ENCODE measurements around the gene TREH.

The TREH gene

GRCh38 chr11:118635642-118636041 is 43.8 kb downstream of the TREH start:
- TF ChIP-seq CTCF (IDR thresholded peaks at IDR 0.05; ENCODE audit: low read depth, low read length, missing control alignments): no peak
- no peak for DNase-seq (ENCODE audit: low read depth)
- H3K4me3 ChIP-seq (ENCODE audit: low read depth, low read length): no peak overlapping the region

GRCh38 chr11:118635237-118635591 is 44.2 kb downstream of the TREH start:
- H3K4me3 ChIP-seq (ENCODE audit: low read depth, low read length): no peak overlapping the region
- no peak for TF ChIP-seq CTCF (IDR thresholded peaks at IDR 0.05; ENCODE audit: low read depth, low read length, missing control alignments)
- no peak for DNase-seq (ENCODE audit: low read depth)

- H3K4me3 ChIP-seq (ENCODE audit: low read depth, low read length): no peak overlapping the region
- no peak for TF ChIP-seq CTCF (IDR thresholded peaks at IDR 0.05; ENCODE audit: low read depth, low read length, missing control alignments)
- DNase-seq (ENCODE audit: low read depth): no peak
Measured at GRCh38 chr11:118634431-118635236, 44.8 kb downstream of the TREH start.

GRCh38 chr11:118633979-118634378 is 45.5 kb downstream of the TREH start:
- H3K4me3 ChIP-seq (ENCODE audit: low read depth, low read length): no peak overlapping the region
- TF ChIP-seq CTCF (IDR thresholded peaks at IDR 0.05; ENCODE audit: low read depth, low read length, missing control alignments): no peak
- DNase-seq (ENCODE audit: low read depth): no peak

GRCh38 chr11:118633319-118633690 is 46.1 kb downstream of the TREH start:
- no peak for TF ChIP-seq CTCF (IDR thresholded peaks at IDR 0.05; ENCODE audit: low read depth, low read length, missing control alignments)
- H3K4me3 ChIP-seq (ENCODE audit: low read depth, low read length): no peak overlapping the region
- DNase-seq (ENCODE audit: low read depth): no peak

- TF ChIP-seq CTCF (IDR thresholded peaks at IDR 0.05; ENCODE audit: low read depth, low read length, missing control alignments): no peak
- no peak for DNase-seq (ENCODE audit: low read depth)
- no peak overlapping the region for H3K4me3 ChIP-seq (ENCODE audit: low read depth, low read length)
Measured at GRCh38 chr11:118632577-118633318, 46.7 kb downstream of the TREH start.

Data from GM12864 (cell line).